H7 (cell line): ENCODE data around the gene STRA6. TPM values are rescaled to one million over a fixed set of nuclear protein-coding genes. Genes with fewer than 3 reads are reported as not detected.

Source experiments
- DNase-seq: peaks from one replicate; pipeline ENCODE4 v3.0.0; 2012
- H3K27me3 ChIP-seq: 2 replicates; pipeline ENCODE4 v1.6.0; 2011; ENCODE audit warnings: mild to moderate bottlenecking, low read length; ENCODE audit not compliant: control insufficient read depth, insufficient read depth
- H3K36me3 ChIP-seq: replicated peaks from 2 replicates; pipeline ENCODE4 v1.5.1; 2011; ENCODE audit warnings: low read length; ENCODE audit not compliant: control insufficient read depth, insufficient read depth
- H3K4me3 ChIP-seq: 2 replicates; pipeline ENCODE4 v1.5.1; 2011; ENCODE audit warnings: low read depth, mild to moderate bottlenecking, control low read depth, low read length, moderate library complexity; ENCODE audit not compliant: insufficient read depth
- total RNA-seq: library from RNA; depleted of rRNA; stranded (reverse); fragments of >200 nt; shearing (Covaris generic); gene quantifications from 2 replicates; pipeline ENCODE4 v1.2.3, GENCODE V29; 2014; rRNA removed

STRA6 gene
- total RNA-seq, 1 experiment from 2014 or later = 10.3 TPM

- H3K27me3 ChIP-seq = peaks cover 83% of the 10 kb centered on the region
- peak overlapping the region; percentile 2; the same call in 1 of the 2 replicates for H3K4me3 ChIP-seq
- no peaks in the 10 kb centered on the region for H3K36me3 ChIP-seq
- peak; percentile 91 for DNase-seq
Measured at GRCh38 chr15:74134387-74135027, 68.1 kb downstream of the STRA6 start.

- no peaks in the 10 kb centered on the region for H3K36me3 ChIP-seq
- peaks cover 90% of the 10 kb centered on the region for H3K27me3 ChIP-seq
- peak; percentile 75 for DNase-seq
- peak overlapping the region; percentile 22; the same call in 1 of the 2 replicates for H3K4me3 ChIP-seq
Measured at GRCh38 chr15:74133694-74134386, 68.7 kb downstream of the STRA6 start.

- Histone ChIP-seq H3K4me3 (peak overlapping the region; percentile 22; the same call in 1 of the 2 replicates), H3K36me3 (no peaks in the 10 kb centered on the region), H3K27me3 (peaks cover 97% of the 10 kb centered on the region)
- peak; percentile 75 for DNase-seq
Measured at GRCh38 chr15:74132681-74133651, 69.6 kb downstream of the STRA6 start.

GRCh38 chr15:74131628-74132413 is 70.8 kb downstream of the STRA6 start:
- peaks cover 96% of the 10 kb centered on the region for H3K27me3 ChIP-seq
- H3K36me3 ChIP-seq = no peaks in the 10 kb centered on the region
- H3K4me3 ChIP-seq = no peak overlapping the region
- DNase-seq = no peak

- peak; percentile 52 for DNase-seq
- H3K36me3 ChIP-seq = no peaks in the 10 kb centered on the region
- H3K4me3 ChIP-seq = peak overlapping the region; percentile 37
- peaks cover 91% of the 10 kb centered on the region for H3K27me3 ChIP-seq
Measured at GRCh38 chr15:74130849-74131627, 71.5 kb downstream of the STRA6 start.

- DNase-seq = peak; percentile 87
- Histone ChIP-seq H3K27me3 (peaks cover 83% of the 10 kb centered on the region), H3K4me3 (peak within 1 kb of the TSS; percentile 56), H3K36me3 (no peaks in the 10 kb centered on the region)
Measured at GRCh38 chr15:74130155-74130848, 72.3 kb downstream of the STRA6 start, which contains the start of gene ISLR2. TSS of gene ISLR2 (plus strand) at chr15:74130586. CDS start at chr15:74132755, 2,169 bp downstream.

GRCh38 chr15:74129586-74130154 is 72.9 kb downstream of the STRA6 start:
- Histone ChIP-seq H3K27me3 (peaks cover 77% of the 10 kb centered on the region), H3K4me3 (peak overlapping the region; percentile 56), H3K36me3 (no peaks in the 10 kb centered on the region)
- no peak for DNase-seq

Other genes starting within 250 kb of the STRA6 start
- 10.5 and 13.6 TPM in 2 replicates for gene STOML1, start 210.5 kb downstream of the STRA6 start, total RNA-seq
- 23.2 and 24.9 TPM in 2 replicates for gene PML, start 208.1 kb downstream of the STRA6 start, total RNA-seq
- gene GOLGA6A, start 120.2 kb downstream of the STRA6 start, total RNA-seq = 2.2 and 4.7 TPM in 2 replicates
- gene ISLR2, start 72.2 kb downstream of the STRA6 start, total RNA-seq = 5.7 and 6.3 TPM in 2 replicates
- 15.1 and 20.5 TPM in 2 replicates for gene ISLR, start 29.1 kb downstream of the STRA6 start, total RNA-seq
- 4.8 and 5.0 TPM in 2 replicates for gene CCDC33, start 33.5 kb upstream of the STRA6 start, total RNA-seq
- gene CYP11A1, start 164.9 kb upstream of the STRA6 start, total RNA-seq = 5.2 and 5.6 TPM in 2 replicates
- gene SEMA7A, start 231.2 kb upstream of the STRA6 start, total RNA-seq = 26.8 and 36.0 TPM in 2 replicates